Fibroblast of mammary gland (primary cell): ENCODE measurements around the gene TXNDC16.

Experiments
- DNase-seq: peaks from one replicate; pipeline ENCODE4 v3.0.0-alpha.2; 2010; ENCODE audit warnings: low read depth
- H3K4me3 ChIP-seq: 2 replicates; pipeline ENCODE4 v1.5.1; 2011; ENCODE audit warnings: low read depth, mild to moderate bottlenecking, low read length, moderate library complexity; ENCODE audit not compliant: control insufficient read depth
- TF ChIP-seq, protein P1 (sequence below): conservative IDR thresholded peaks from 2 replicates; pipeline ENCODE4 v1.5.1; 2011; ENCODE audit warnings: low read depth, low read length, inconsistent platforms; ENCODE audit not compliant: control insufficient read depth, insufficient read depth

TXNDC16 gene

DNA sequence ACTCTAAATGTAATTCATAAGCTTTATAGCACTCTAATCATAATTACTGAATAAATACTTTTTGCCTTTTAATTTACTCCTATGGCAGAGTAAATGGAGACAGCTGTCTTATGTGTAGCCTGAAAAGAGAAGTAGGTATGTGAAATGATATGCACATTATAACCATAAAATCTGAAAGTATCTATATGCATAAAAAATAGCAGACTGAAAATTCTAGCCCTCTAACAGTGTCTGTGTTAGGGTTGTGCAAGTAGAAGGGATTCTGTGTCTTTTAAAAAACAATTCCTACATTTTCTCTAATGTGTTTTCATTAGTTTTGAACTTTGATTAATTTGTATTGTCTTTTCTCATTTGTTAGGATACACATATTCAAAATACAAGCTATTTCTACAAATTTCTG lies 94.9 kb downstream of the TXNDC16 start:
- no peak overlapping the region for H3K4me3 ChIP-seq
- DNase-seq, result no peak
- TF ChIP-seq, protein P1, sequence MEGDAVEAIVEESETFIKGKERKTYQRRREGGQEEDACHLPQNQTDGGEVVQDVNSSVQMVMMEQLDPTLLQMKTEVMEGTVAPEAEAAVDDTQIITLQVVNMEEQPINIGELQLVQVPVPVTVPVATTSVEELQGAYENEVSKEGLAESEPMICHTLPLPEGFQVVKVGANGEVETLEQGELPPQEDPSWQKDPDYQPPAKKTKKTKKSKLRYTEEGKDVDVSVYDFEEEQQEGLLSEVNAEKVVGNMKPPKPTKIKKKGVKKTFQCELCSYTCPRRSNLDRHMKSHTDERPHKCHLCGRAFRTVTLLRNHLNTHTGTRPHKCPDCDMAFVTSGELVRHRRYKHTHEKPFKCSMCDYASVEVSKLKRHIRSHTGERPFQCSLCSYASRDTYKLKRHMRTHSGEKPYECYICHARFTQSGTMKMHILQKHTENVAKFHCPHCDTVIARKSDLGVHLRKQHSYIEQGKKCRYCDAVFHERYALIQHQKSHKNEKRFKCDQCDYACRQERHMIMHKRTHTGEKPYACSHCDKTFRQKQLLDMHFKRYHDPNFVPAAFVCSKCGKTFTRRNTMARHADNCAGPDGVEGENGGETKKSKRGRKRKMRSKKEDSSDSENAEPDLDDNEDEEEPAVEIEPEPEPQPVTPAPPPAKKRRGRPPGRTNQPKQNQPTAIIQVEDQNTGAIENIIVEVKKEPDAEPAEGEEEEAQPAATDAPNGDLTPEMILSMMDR, result no peak

DNA sequence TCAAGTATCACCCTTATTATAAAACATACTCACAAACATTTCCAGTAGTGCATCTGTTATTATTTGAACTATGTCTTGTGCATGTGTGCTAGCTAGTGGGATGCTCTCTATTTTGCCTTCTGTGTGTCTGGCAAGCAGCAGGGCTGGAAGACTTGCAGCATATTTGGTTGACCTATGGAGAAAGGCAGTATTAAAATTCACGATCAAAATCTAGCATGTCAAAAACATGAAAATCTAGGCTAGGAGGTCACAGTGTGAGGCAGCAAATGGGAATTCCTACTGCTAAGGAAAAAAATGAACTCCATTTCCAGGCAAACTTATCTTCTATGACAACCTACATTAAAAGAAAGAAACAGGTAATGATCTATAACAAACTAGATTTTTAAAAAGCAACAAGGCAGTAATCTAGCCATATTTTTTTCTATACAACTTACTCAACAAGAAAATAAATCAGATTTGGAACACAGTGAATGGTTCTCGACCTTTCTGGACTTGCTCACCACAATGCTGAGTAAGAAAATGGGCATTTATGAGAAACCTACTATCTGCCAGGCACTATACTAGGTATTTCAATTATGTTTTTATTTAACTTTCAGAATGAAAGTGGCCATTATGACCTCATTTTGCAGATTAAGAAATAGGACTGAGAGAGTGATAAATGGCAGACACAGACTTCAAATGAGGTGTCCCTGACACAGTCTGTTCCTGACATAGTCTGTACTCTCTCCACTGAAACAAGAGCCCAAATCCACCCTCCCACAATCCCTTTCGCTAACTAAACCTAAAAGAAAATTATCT lies 96.8 kb downstream of the TXNDC16 start:
- TF ChIP-seq, protein P1, result no peak
- DNase-seq, result peak; percentile 91
- no peak overlapping the region for H3K4me3 ChIP-seq

DNA sequence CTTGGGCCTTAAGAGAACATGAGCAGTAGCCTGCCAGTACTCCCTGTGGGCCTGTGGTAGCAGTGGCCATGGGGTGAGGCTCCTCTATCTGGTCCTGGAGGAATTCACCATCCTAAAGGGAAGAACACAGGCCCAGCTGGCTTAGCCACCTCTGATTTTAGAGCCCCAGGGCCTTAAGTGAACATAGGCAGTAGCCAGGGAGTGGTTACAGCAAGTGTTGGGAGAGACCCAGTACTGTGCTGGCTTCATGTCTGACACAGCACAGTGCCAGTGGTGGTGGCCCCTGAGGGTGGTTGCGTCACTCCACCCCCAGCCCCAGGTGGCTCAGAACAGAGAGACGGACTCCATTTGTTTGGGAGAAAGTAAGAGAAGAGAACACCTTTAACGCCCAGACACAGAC lies 105.1 kb downstream of the TXNDC16 start:
- TF ChIP-seq, protein P1, result no peak
- no peak overlapping the region for H3K4me3 ChIP-seq
- DNase-seq, result no peak

DNA sequence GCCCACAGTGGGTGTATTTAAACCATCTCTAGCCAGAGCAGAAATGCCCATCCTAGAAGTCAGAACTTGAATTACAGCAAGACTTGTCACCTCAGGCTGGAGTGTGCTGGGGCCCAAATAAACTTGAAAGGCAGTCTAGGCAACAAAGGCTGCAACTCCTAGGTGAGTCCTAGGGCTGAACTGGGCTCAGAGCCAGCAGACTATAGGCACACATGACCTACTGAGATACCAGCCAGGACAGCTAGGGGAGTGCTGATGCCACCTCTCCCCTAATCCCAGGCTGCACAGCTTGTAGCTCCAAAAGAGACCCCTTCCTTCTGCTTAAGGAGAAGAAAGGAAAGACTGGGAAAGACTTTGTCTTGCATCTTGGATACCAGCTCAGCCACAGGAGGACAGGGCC lies 106.0 kb downstream of the TXNDC16 start:
- TF ChIP-seq, protein P1, result no peak
- no peak overlapping the region for H3K4me3 ChIP-seq
- no peak for DNase-seq

DNA sequence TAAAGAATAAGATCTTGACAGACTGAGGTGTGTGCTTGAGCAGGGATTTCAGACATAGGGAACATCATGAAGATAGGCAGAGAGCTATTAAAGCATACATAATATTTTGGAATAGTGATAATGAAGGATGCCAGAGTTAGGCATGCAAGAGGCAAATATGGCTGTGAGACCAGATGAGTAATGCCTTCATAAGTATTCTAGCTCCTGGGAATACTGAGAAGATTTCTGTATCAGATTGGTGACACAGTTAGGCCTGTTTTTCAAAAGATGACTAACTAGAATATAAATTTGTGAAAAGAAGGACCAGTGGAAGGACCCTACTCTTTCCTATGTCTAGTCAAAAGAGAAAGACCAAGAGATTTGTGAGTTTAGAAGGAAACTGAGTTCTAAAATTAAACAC lies 108.8 kb downstream of the TXNDC16 start:
- TF ChIP-seq, protein P1, result no peak

DNA sequence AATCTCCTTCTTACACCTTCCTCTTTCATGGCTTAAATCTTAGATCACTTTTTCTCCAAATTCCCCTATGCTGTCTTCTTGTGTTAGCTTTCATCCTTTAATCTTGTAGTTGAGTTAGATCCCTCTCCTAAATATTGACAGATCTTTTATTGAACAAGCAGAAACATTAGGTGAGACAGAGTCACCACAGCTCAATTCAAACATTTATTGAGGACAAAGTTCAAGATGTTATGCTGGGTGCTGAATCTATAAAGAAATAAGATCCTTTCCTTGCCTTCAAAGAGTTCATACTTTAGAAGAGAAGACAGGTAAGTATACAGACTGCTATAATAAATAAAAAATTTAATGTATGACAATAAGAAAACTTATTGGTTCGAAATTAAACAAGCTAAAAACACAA lies 109.7 kb downstream of the TXNDC16 start:
- TF ChIP-seq, protein P1, result no peak
- DNase-seq, result no peak
- H3K4me3 ChIP-seq, result no peak overlapping the region

More for the DNA sequence above, 108.8 kb downstream of the TXNDC16 start:
- no peak overlapping the region for H3K4me3 ChIP-seq
- DNase-seq, result peak; percentile 44
